GM20000 (cell line): ENCODE data around the gene IFT80.

ENCODE experiments used
- DNase-seq: peaks from one replicate; pipeline ENCODE4 v3.0.0; 2012; ENCODE audit warnings: low spot score
- CTCF ChIP-seq: IDR thresholded peaks from 2 replicates; pipeline ENCODE4 v1.5.1; 2012; ENCODE audit warnings: mild to moderate bottlenecking, control low read depth; ENCODE audit errors: extremely low read depth, missing control alignments

The IFT80 gene

GRCh38 chr3:160435747-160436146 is 36.7 kb upstream of the IFT80 start:
- TF ChIP-seq CTCF, result no peak
- DNase-seq, result no peak

GRCh38 chr3:160435095-160435494 is 36.1 kb upstream of the IFT80 start:
- TF ChIP-seq CTCF, result no peak
- DNase-seq, result no peak

- TF ChIP-seq CTCF, result no peak
- no peak for DNase-seq
Observed at GRCh38 chr3:160434071-160434470, 35.0 kb upstream of the IFT80 start.

GRCh38 chr3:160427832-160428424 is 28.9 kb upstream of the IFT80 start:
- no peak for DNase-seq
- no peak for TF ChIP-seq CTCF

GRCh38 chr3:160417311-160417710 is 18.3 kb upstream of the IFT80 start:
- TF ChIP-seq CTCF, result no peak
- no peak for DNase-seq

- peak; percentile 51 for DNase-seq
- peak; percentile 74 for TF ChIP-seq CTCF
Observed at GRCh38 chr3:160413613-160414248, 14.7 kb upstream of the IFT80 start.

- DNase-seq, result no peak
- no peak for TF ChIP-seq CTCF
Observed at GRCh38 chr3:160412477-160412876, 13.5 kb upstream of the IFT80 start.
